ENCODE data around the gene SLCO3A1. TPM values are rescaled to one million over a fixed set of nuclear protein-coding genes. Genes with fewer than 3 reads are reported as not detected.

The SLCO3A1 gene
- total RNA-seq, 1 donor from 2014 or later = 7.7 TPM

- H3K27me3 Mint-ChIP-seq = peaks cover 56% of the 10 kb centered on the region
- no peaks in the 10 kb centered on the region for H3K36me3 Mint-ChIP-seq (ENCODE audit: insufficient read depth)
- DNase-seq (ENCODE audit: low spot score, unreplicated experiment) = no peak
- H3K4me1 Mint-ChIP-seq (ENCODE audit: low read depth) = peaks cover 8% of the 10 kb centered on the region
- no peak for TF ChIP-seq CTCF (IDR thresholded peaks at IDR 0.05; ENCODE audit: unreplicated experiment)
- H3K27ac Mint-ChIP-seq = no peak overlapping the region
- H3K9me3 Mint-ChIP-seq (ENCODE audit: low read depth) = no peaks in the 10 kb centered on the region
- no peak overlapping the region for H3K4me3 Mint-ChIP-seq (ENCODE audit: low read depth)
Measured at GRCh38 chr15:91857224-91857585, 3.7 kb downstream of the SLCO3A1 start.

GRCh38 chr15:91857772-91858171, 4.3 kb downstream of the SLCO3A1 start:
- no peak overlapping the region for H3K27ac Mint-ChIP-seq
- H3K4me1 Mint-ChIP-seq (ENCODE audit: low read depth) = peaks cover 6% of the 10 kb centered on the region
- no peaks in the 10 kb centered on the region for H3K36me3 Mint-ChIP-seq (ENCODE audit: insufficient read depth)
- no peak for DNase-seq (ENCODE audit: low spot score, unreplicated experiment)
- H3K9me3 Mint-ChIP-seq (ENCODE audit: low read depth) = no peaks in the 10 kb centered on the region
- no peak for TF ChIP-seq CTCF (IDR thresholded peaks at IDR 0.05; ENCODE audit: unreplicated experiment)
- peaks cover 57% of the 10 kb centered on the region for H3K27me3 Mint-ChIP-seq
- no peak overlapping the region for H3K4me3 Mint-ChIP-seq (ENCODE audit: low read depth)

- H3K27me3 Mint-ChIP-seq = peaks cover 49% of the 10 kb centered on the region
- no peak for DNase-seq (ENCODE audit: low spot score, unreplicated experiment)
- H3K4me1 Mint-ChIP-seq (ENCODE audit: low read depth) = peaks cover 11% of the 10 kb centered on the region
- H3K27ac Mint-ChIP-seq = no peak overlapping the region
- H3K36me3 Mint-ChIP-seq (ENCODE audit: insufficient read depth) = no peaks in the 10 kb centered on the region
- H3K9me3 Mint-ChIP-seq (ENCODE audit: low read depth) = no peaks in the 10 kb centered on the region
- H3K4me3 Mint-ChIP-seq (ENCODE audit: low read depth) = no peak overlapping the region
- no peak for TF ChIP-seq CTCF (IDR thresholded peaks at IDR 0.05; ENCODE audit: unreplicated experiment)
Measured at GRCh38 chr15:91860498-91860897, 7.0 kb downstream of the SLCO3A1 start.

- peaks cover 42% of the 10 kb centered on the region for H3K27me3 Mint-ChIP-seq
- H3K36me3 Mint-ChIP-seq (ENCODE audit: insufficient read depth) = no peaks in the 10 kb centered on the region
- no peak overlapping the region for H3K4me3 Mint-ChIP-seq (ENCODE audit: low read depth)
- H3K9me3 Mint-ChIP-seq (ENCODE audit: low read depth) = no peaks in the 10 kb centered on the region
- peaks cover 12% of the 10 kb centered on the region for H3K4me1 Mint-ChIP-seq (ENCODE audit: low read depth)
- DNase-seq (ENCODE audit: low spot score, unreplicated experiment) = no peak
- H3K27ac Mint-ChIP-seq = no peak overlapping the region
- TF ChIP-seq CTCF (IDR thresholded peaks at IDR 0.05; ENCODE audit: unreplicated experiment) = no peak
Measured at GRCh38 chr15:91861223-91861622, 7.7 kb downstream of the SLCO3A1 start.

- peaks cover 26% of the 10 kb centered on the region for H3K27me3 Mint-ChIP-seq
- no peak overlapping the region for H3K27ac Mint-ChIP-seq
Measured at GRCh38 chr15:91862891-91863504, 9.5 kb downstream of the SLCO3A1 start.

More at GRCh38 chr15:91862891-91863504, 9.5 kb downstream of the SLCO3A1 start:
- Mint-ChIP-seq H3K4me3 (ENCODE audit: low read depth) (no peak overlapping the region), H3K9me3 (ENCODE audit: low read depth) (no peaks in the 10 kb centered on the region), H3K36me3 (ENCODE audit: insufficient read depth) (no peaks in the 10 kb centered on the region), H3K4me1 (ENCODE audit: low read depth) (peaks cover 8% of the 10 kb centered on the region)
- no peak for TF ChIP-seq CTCF (IDR thresholded peaks at IDR 0.05; ENCODE audit: unreplicated experiment)
- DNase-seq (ENCODE audit: low spot score, unreplicated experiment) = no peak

Data from progenitor cell of endocrine pancreas (in vitro differentiated cells).